ENCODE data around the gene FAM110A.
A peak's percentile ranks its signal among the peaks of the same experiment; 100 is the strongest.
"Not testable (repeated sequence)": the region's sequence is repeated elsewhere in the genome, so short reads cannot be mapped to it uniquely, and the experiment has no call there.

FAM110A gene

GRCh38 chr20:833450-834150, at the start of gene FAM110A:
Gene FAM110A, plus strand, starts transcription at chr20:833715. Its CDS starts 11,090 bp downstream, at chr20:844805.
- FAIRE-seq: peak; percentile 96
- peak; percentile 88 for DNase-seq (ENCODE audit: extremely low spot score, insufficient read length, low read depth)

- no peak for FAIRE-seq
- no peak for DNase-seq (ENCODE audit: extremely low spot score, insufficient read length, low read depth)
Measured at GRCh38 chr20:787825-788224, 45.7 kb upstream of the FAM110A start.

- no peak for DNase-seq (ENCODE audit: extremely low spot score, insufficient read length, low read depth)
- FAIRE-seq: no peak
Measured at GRCh38 chr20:791056-791455, 42.5 kb upstream of the FAM110A start.

- FAIRE-seq: no peak
Measured at GRCh38 chr20:792248-792647, 41.3 kb upstream of the FAM110A start.

GRCh38 chr20:796921-797320, 36.6 kb upstream of the FAM110A start:
- no peak for FAIRE-seq

More at GRCh38 chr20:792248-792647, 41.3 kb upstream of the FAM110A start:
- no peak for DNase-seq (ENCODE audit: extremely low spot score, insufficient read length, low read depth)

GRCh38 chr20:798746-799145, 34.8 kb upstream of the FAM110A start:
- not testable (repeated sequence) for FAIRE-seq; DNase-seq (ENCODE audit: extremely low spot score, insufficient read length, low read depth)

More at GRCh38 chr20:796921-797320, 36.6 kb upstream of the FAM110A start:
- no peak for DNase-seq (ENCODE audit: extremely low spot score, insufficient read length, low read depth)

- FAIRE-seq: not testable (repeated sequence)
Measured at GRCh38 chr20:800026-800425, 33.5 kb upstream of the FAM110A start.

GRCh38 chr20:801678-802077, 31.8 kb upstream of the FAM110A start:
- no peak for DNase-seq (ENCODE audit: extremely low spot score, insufficient read length, low read depth)
- no peak for FAIRE-seq

More at GRCh38 chr20:800026-800425, 33.5 kb upstream of the FAM110A start:
- not testable (repeated sequence) for DNase-seq (ENCODE audit: extremely low spot score, insufficient read length, low read depth)

GRCh38 chr20:805713-806112, 27.8 kb upstream of the FAM110A start:
- DNase-seq (ENCODE audit: extremely low spot score, insufficient read length, low read depth) (no peak), FAIRE-seq (no peak)

GRCh38 chr20:811776-812434, 21.6 kb upstream of the FAM110A start:
- not testable (repeated sequence) for FAIRE-seq; DNase-seq (ENCODE audit: extremely low spot score, insufficient read length, low read depth)

- not testable (repeated sequence) for DNase-seq (ENCODE audit: extremely low spot score, insufficient read length, low read depth); FAIRE-seq
Measured at GRCh38 chr20:812435-812814, 21.1 kb upstream of the FAM110A start.

GRCh38 chr20:813390-813789, 20.1 kb upstream of the FAM110A start:
- no peak for FAIRE-seq
- DNase-seq (ENCODE audit: extremely low spot score, insufficient read length, low read depth): no peak

- DNase-seq (ENCODE audit: extremely low spot score, insufficient read length, low read depth) (no peak), FAIRE-seq (no peak)
Measured at GRCh38 chr20:815226-815625, 18.3 kb upstream of the FAM110A start.

- FAIRE-seq (peak; percentile 88), DNase-seq (ENCODE audit: extremely low spot score, insufficient read length, low read depth) (peak; percentile 52)
Measured at GRCh38 chr20:815914-816606, 17.5 kb upstream of the FAM110A start.

- no peak for DNase-seq (ENCODE audit: extremely low spot score, insufficient read length, low read depth)
- FAIRE-seq: no peak
Measured at GRCh38 chr20:818001-818664, 15.4 kb upstream of the FAM110A start.

- FAIRE-seq: no peak
- no peak for DNase-seq (ENCODE audit: extremely low spot score, insufficient read length, low read depth)
Measured at GRCh38 chr20:819680-820322, 13.7 kb upstream of the FAM110A start.

- no peak for DNase-seq (ENCODE audit: extremely low spot score, insufficient read length, low read depth)
- FAIRE-seq: no peak
Measured at GRCh38 chr20:820323-820953, 13.1 kb upstream of the FAM110A start.

GRCh38 chr20:821046-821730, 12.3 kb upstream of the FAM110A start:
- no peak for DNase-seq (ENCODE audit: extremely low spot score, insufficient read length, low read depth)
- no peak for FAIRE-seq

GRCh38 chr20:821731-822065, 11.8 kb upstream of the FAM110A start:
- no peak for DNase-seq (ENCODE audit: extremely low spot score, insufficient read length, low read depth)
- FAIRE-seq: no peak
